IMR-90 (cell line): ENCODE measurements around the gene TBX1.

Source experiments
- CEBPB ChIP-seq: IDR thresholded peaks from 2 replicates; pipeline ENCODE4 v1.6.1; 2012; ENCODE audit warnings: low read depth, low read length, improper control_type of control experiment
- CHD1 ChIP-seq: IDR thresholded peaks from 2 replicates; pipeline ENCODE4 v1.6.1; 2012; ENCODE audit warnings: low read depth, low read length, improper control_type of control experiment
- CTCF ChIP-seq: conservative IDR thresholded peaks from 2 replicates; pipeline ENCODE4 v1.5.1; 2012; ENCODE audit warnings: mild to moderate bottlenecking, low read depth, low read length, improper control_type of control experiment
- ELK1 ChIP-seq: fragments of 150-350 bp; IDR thresholded peaks from 2 replicates; pipeline ENCODE4 v1.6.1; 2016; ENCODE audit warnings: low read depth, mild to moderate bottlenecking, low read length, moderate library complexity, borderline replicate concordance
- MAFK ChIP-seq: IDR thresholded peaks from 2 replicates; pipeline ENCODE4 v1.6.1; 2012; ENCODE audit warnings: low read depth, low read length, improper control_type of control experiment
- MAZ ChIP-seq: IDR thresholded peaks from 2 replicates; pipeline ENCODE4 v1.6.1; 2012; ENCODE audit warnings: low read depth, mild to moderate bottlenecking, low read length, improper control_type of control experiment, moderate library complexity, borderline replicate concordance
- MXI1 ChIP-seq: IDR thresholded peaks from 2 replicates; pipeline ENCODE4 v1.6.1; 2012; ENCODE audit warnings: low read depth, mild to moderate bottlenecking, low read length, moderate library complexity, borderline replicate concordance
- POLR2A ChIP-seq: IDR thresholded peaks from 2 replicates; pipeline ENCODE4 v1.6.1; 2012; ENCODE audit warnings: mild to moderate bottlenecking, low read depth, low read length
- RAD21 ChIP-seq: IDR thresholded peaks from 2 replicates; pipeline ENCODE4 v1.6.1; 2012; ENCODE audit warnings: low read length, improper control_type of control experiment
- RCOR1 ChIP-seq: IDR thresholded peaks from 2 replicates; pipeline ENCODE4 v1.6.1; 2012; ENCODE audit warnings: mild to moderate bottlenecking, low read length, improper control_type of control experiment; ENCODE audit not compliant: insufficient replicate concordance
- RFX5 ChIP-seq: IDR thresholded peaks from 2 replicates; pipeline ENCODE4 v1.8.0; 2012; ENCODE audit warnings: low read depth, mild to moderate bottlenecking, low read length, moderate library complexity
- SMC3 ChIP-seq: fragments of 150-350 bp; IDR thresholded peaks from 2 replicates; pipeline ENCODE4 v1.6.1; 2016; ENCODE audit warnings: low read depth, mild to moderate bottlenecking, antibody characterized with exemption, low read length, moderate library complexity
- USF2 ChIP-seq: fragments of 150-350 bp; IDR thresholded peaks from 2 replicates; pipeline ENCODE4 v1.6.1; 2017; ENCODE audit warnings: mild to moderate bottlenecking, antibody characterized with exemption, low read length, low read depth

- TF ChIP-seq CTCF (no peak), POLR2A (no peak), RAD21 (no peak), MXI1 (no peak), RFX5 (no peak), CEBPB (no peak), MAZ (no peak), RCOR1 (no peak), CHD1 (no peak), SMC3 (no peak), ELK1 (no peak), USF2 (no peak), MAFK (no peak)
Measured at GRCh38 chr22:19779685-19780268, 19.2 kb downstream of the TBX1 start.
